H1 (cell line): ENCODE data around the gene SSH2. TPM values are rescaled to one million over a fixed set of nuclear protein-coding genes. Genes with fewer than 3 reads are reported as not detected.

Experiments used
- CTCF ChIA-PET: fragments of 300-600 bp; sonication (Branson Sonifier 250); formaldehyde crosslinking; loops from one replicate; lab custom pipeline; 2021; ENCODE audit not compliant: partially characterized antibody; lab: Charles Lee
- POLR2A ChIA-PET: fragments of 300-600 bp; sonication (Branson Sonifier 250); formaldehyde crosslinking; loops from one replicate; lab custom pipeline; 2021; ENCODE audit warnings: inconsistent platforms; ENCODE audit not compliant: partially characterized antibody; lab: Charles Lee
- DNase-seq, 2 experiments: peaks; one replicate each; pipeline versions ENCODE4 v3.0.0 to v3.0.0-alpha.2; 2010 to 2022; ENCODE audit warnings: low spot score in 2 of 2, low read depth in 1 of 2, mixed read lengths in 1 of 2
- FAIRE-seq: peaks from 2 replicates; lab custom pipeline; 2011; peaks lifted over from hg19 to GRCh38; lab: Jason Lieb, UNC
- H2AFZ ChIP-seq: 2 replicates; pipeline ENCODE4 v1.8.1; 2012; ENCODE audit warnings: low read length, inconsistent platforms
- H2AK5ac ChIP-seq: 2 replicates; pipeline ENCODE4 v1.6.1; 2013; ENCODE audit warnings: low read depth, low read length
- H2BK120ac ChIP-seq: replicated peaks from 2 replicates; pipeline ENCODE3; 2013; ENCODE audit warnings: low read depth, low read length, inconsistent platforms
- H2BK12ac ChIP-seq: 2 replicates; pipeline ENCODE4 v1.6.1; 2013; ENCODE audit warnings: low read depth, low read length
- H2BK15ac ChIP-seq: 2 replicates; pipeline ENCODE4 v1.6.1; 2013; ENCODE audit warnings: low read length
- H2BK20ac ChIP-seq: 2 replicates; pipeline ENCODE4 v1.6.1; 2013; ENCODE audit warnings: low read length
- H2BK5ac ChIP-seq: 2 replicates; pipeline ENCODE4 v1.6.1; 2013; ENCODE audit warnings: low read depth, low read length
- H3K14ac ChIP-seq: 2 replicates; pipeline ENCODE4 v1.6.1; 2013; ENCODE audit warnings: inconsistent platforms; ENCODE audit not compliant: insufficient read length
- H3K18ac ChIP-seq: 2 replicates; pipeline ENCODE4 v1.6.1; 2013; ENCODE audit warnings: low read length; ENCODE audit errors: extremely low read depth
- H3K23ac ChIP-seq: 2 replicates; pipeline ENCODE4 v1.6.1; 2013; ENCODE audit warnings: inconsistent platforms; ENCODE audit not compliant: insufficient read length
- H3K23me2 ChIP-seq: 2 replicates; pipeline ENCODE4 v1.6.1; 2013; ENCODE audit warnings: low read depth, low read length
- H3K27ac ChIP-seq: 2 replicates; pipeline ENCODE4 v1.6.1; 2011; ENCODE audit warnings: low read depth, low read length, inconsistent platforms
- H3K27me3 ChIP-seq, 4 experiments: replicated peaks in 1 of 4; 1 replicate in 1 of 4; 2 replicates in 3 of 4; pipeline versions ENCODE4 v1.6.1 to v1.8.1; 2011 to 2013; ENCODE audit warnings: low read length in 3 of 4, mild to moderate bottlenecking in 3 of 4, inconsistent platforms in 2 of 4, mixed read lengths in 2 of 4, moderate library complexity in 1 of 4; ENCODE audit not compliant: control insufficient read depth in 3 of 4, insufficient read depth in 3 of 4; ENCODE audit errors: extremely low read depth in 1 of 4
- H3K36me3 ChIP-seq, 4 experiments: 2 replicates each; pipeline versions ENCODE4 v1.6.1 to v1.8.1; 2011 to 2013; ENCODE audit warnings: mild to moderate bottlenecking in 4 of 4, low read length in 3 of 4, moderate library complexity in 2 of 4, control low read depth in 1 of 4, inconsistent platforms in 1 of 4; ENCODE audit not compliant: insufficient read depth in 4 of 4, control insufficient read depth in 2 of 4
- H3K4ac ChIP-seq: replicated peaks from 2 replicates; pipeline ENCODE3; 2013; ENCODE audit warnings: low read length, low read depth, mixed read lengths, inconsistent platforms; ENCODE audit not compliant: insufficient read length
- H3K4me1 ChIP-seq, 4 experiments: replicated peaks in 1 of 4; 1 replicate in 1 of 4; 2 replicates in 3 of 4; pipeline versions ENCODE4 v1.6.1 to v1.8.1; 2011 to 2013; ENCODE audit warnings: low read length in 3 of 4, inconsistent platforms in 2 of 4, mixed read lengths in 1 of 4; ENCODE audit not compliant: insufficient read depth in 4 of 4, control insufficient read depth in 3 of 4
- H3K4me2 ChIP-seq, 2 experiments: 2 replicates each; pipeline versions ENCODE4 v1.6.1 to v1.8.1; 2011 to 2013; ENCODE audit warnings: low read depth in 2 of 2, low read length in 2 of 2, control low read depth in 1 of 2, inconsistent platforms in 1 of 2, mild to moderate bottlenecking in 1 of 2; ENCODE audit not compliant: insufficient read depth in 1 of 2
- H3K4me3 ChIP-seq, 4 experiments: fragments of 200-600, 300-600 bp in 1 of 4; sonication (generic), shearing (Covaris generic), sonication (Bioruptor Twin) in 1 of 4; 2 replicates each; pipeline versions ENCODE4 v1.5.1 to v1.8.1; 2011 to 2016; ENCODE audit warnings: low read length in 4 of 4, low read depth in 3 of 4, control low read depth in 2 of 4, inconsistent platforms in 2 of 4, mild to moderate bottlenecking in 2 of 4, mixed read lengths in 1 of 4, moderate library complexity in 1 of 4; ENCODE audit not compliant: insufficient read depth in 2 of 4; ENCODE audit errors: extremely low read depth in 1 of 4
- H3K56ac ChIP-seq: replicated peaks from 2 replicates; pipeline ENCODE3; 2013; ENCODE audit warnings: low read depth, mild to moderate bottlenecking, mixed read lengths, low read length, inconsistent platforms; ENCODE audit not compliant: insufficient read length
- H3K79me1 ChIP-seq: 2 replicates; pipeline ENCODE4 v1.6.1; 2013; ENCODE audit warnings: low read depth, low read length, control low read depth
- H3K79me2 ChIP-seq, 2 experiments: 2 replicates each; pipeline versions ENCODE4 v1.6.1 to v1.8.1; 2012 to 2013; ENCODE audit warnings: low read length in 2 of 2, mild to moderate bottlenecking in 2 of 2, inconsistent platforms in 1 of 2; ENCODE audit not compliant: insufficient read depth in 2 of 2, control insufficient read depth in 1 of 2
- H3K9ac ChIP-seq, 4 experiments: replicated peaks in 1 of 4; 1 replicate in 1 of 4; 2 replicates in 3 of 4; pipeline versions ENCODE4 v1.6.1 to v1.8.1; 2011 to 2013; ENCODE audit warnings: low read depth in 3 of 4, low read length in 3 of 4, control low read depth in 2 of 4, mild to moderate bottlenecking in 2 of 4, moderate library complexity in 2 of 4, inconsistent platforms in 1 of 4; ENCODE audit errors: extremely low read depth in 1 of 4
- H3K9me3 ChIP-seq, 2 experiments: 2 replicates each; pipeline versions ENCODE4 v1.6.1 to v1.8.1; 2012 to 2013; ENCODE audit warnings: mild to moderate bottlenecking in 2 of 2, moderate library complexity in 2 of 2, control low read depth in 1 of 2, inconsistent platforms in 1 of 2, low read depth in 1 of 2, low read length in 1 of 2, mixed read lengths in 1 of 2; ENCODE audit not compliant: insufficient read depth in 2 of 2
- H4K20me1 ChIP-seq, 2 experiments: replicated peaks in 1 of 2; 2 replicates each; pipeline versions ENCODE3 to v1.8.1; 2011 to 2013; ENCODE audit warnings: inconsistent platforms in 2 of 2, low read length in 2 of 2, mild to moderate bottlenecking in 1 of 2; ENCODE audit not compliant: insufficient read depth in 2 of 2, control insufficient read depth in 1 of 2
- H4K5ac ChIP-seq: 2 replicates; pipeline ENCODE4 v1.6.1; 2013; ENCODE audit warnings: low read length, low read depth, mixed read lengths, inconsistent platforms; ENCODE audit not compliant: insufficient read length
- H4K8ac ChIP-seq: 2 replicates; pipeline ENCODE4 v1.8.0; 2013; ENCODE audit warnings: mild to moderate bottlenecking, moderate library complexity, low read length, inconsistent platforms; ENCODE audit not compliant: insufficient read depth; ENCODE audit errors: extremely low read depth
- H4K91ac ChIP-seq: replicated peaks from 2 replicates; pipeline ENCODE3; 2013; ENCODE audit warnings: low read length, mixed read lengths, inconsistent platforms; ENCODE audit not compliant: insufficient read length
- ATF3 ChIP-seq: IDR thresholded peaks from 2 replicates; pipeline ENCODE4 v1.6.1; 2011; ENCODE audit warnings: low read depth, mild to moderate bottlenecking, low read length; ENCODE audit not compliant: insufficient read depth
- CBX5 ChIP-seq: fragments of 300-800, 300-1000 bp; sonication (generic); IDR thresholded peaks from 2 replicates; pipeline ENCODE4 v1.7.1; 2016; ENCODE audit warnings: antibody characterized with exemption, low read length, low read depth
- CBX8 ChIP-seq: fragments of 300-800, 300-1000 bp; sonication (generic); IDR thresholded peaks from 2 replicates; pipeline ENCODE4 v1.7.1; 2016; ENCODE audit warnings: low read depth, low read length, borderline replicate concordance
- CEBPB ChIP-seq: IDR thresholded peaks from 2 replicates; pipeline ENCODE4 v1.6.1; 2012; ENCODE audit warnings: low read depth, low read length
- EP300 ChIP-seq, 2 experiments: IDR thresholded peaks; 1 replicate in 1 of 2; 2 replicates in 1 of 2; pipeline ENCODE4 v1.6.1; 2011 to 2012; ENCODE audit warnings: low read depth in 2 of 2, low read length in 2 of 2, mild to moderate bottlenecking in 2 of 2, borderline replicate concordance in 1 of 2, inconsistent platforms in 1 of 2, moderate library complexity in 1 of 2
- NANOG ChIP-seq: IDR thresholded peaks from 2 replicates; pipeline ENCODE4 v1.6.1; 2011; ENCODE audit warnings: low read length, low read depth, mild to moderate bottlenecking, inconsistent platforms; ENCODE audit not compliant: insufficient read depth, poor library complexity, severe bottlenecking
- NRF1 ChIP-seq: IDR thresholded peaks from 2 replicates; pipeline ENCODE4 v1.6.1; 2011; ENCODE audit warnings: mild to moderate bottlenecking, low read depth, low read length, improper control_type of control experiment
- SIN3A ChIP-seq, 2 experiments: IDR thresholded peaks in 1 of 2; conservative IDR thresholded peaks in 1 of 2; 2 replicates each; pipeline ENCODE4 v1.6.1; 2011 to 2012; ENCODE audit warnings: low read length in 2 of 2, improper control_type of control experiment in 1 of 2, low read depth in 1 of 2, mild to moderate bottlenecking in 1 of 2
- TEAD4 ChIP-seq: IDR thresholded peaks from 2 replicates; pipeline ENCODE4 v1.6.1; 2012; ENCODE audit warnings: low read depth, low read length, inconsistent platforms, mixed read lengths
- USF2 ChIP-seq: IDR thresholded peaks from 2 replicates; pipeline ENCODE4 v1.6.1; 2011; ENCODE audit warnings: low read length, improper control_type of control experiment
- polyA plus RNA-seq, 7 experiments: library from polyadenylated mRNA; depleted of rRNA in 3 of 7; stranded (reverse) in 5 of 7; unstranded in 2 of 7; fragments of >200 nt in 5 of 7; fragments of 200-250 nt in 2 of 7; gene quantifications; 1 replicate in 5 of 7; 2 replicates in 1 of 7; 4 replicates in 1 of 7; pipeline versions ENCODE4 v1.2.1 to v1.2.3, GENCODE V29; 2011 to 2013; ENCODE audit warnings: missing spikeins in 2 of 7, mixed read lengths in 2 of 7
- total RNA-seq: library from RNA; stranded (reverse); fragmentation: NEBNext Ultra II Directional; extraction: Animal tissue kit (Norgen Biotek cat#: 25700); gene quantifications from 2 replicates; pipeline ENCODE4 v1.2.1, GENCODE V29; 2021

The SSH2 gene
- total and polyA plus RNA-seq, 2 of the 8 experiments (the other 6 are each of a cell fraction or from before 2014, with no cell fraction given) = 5.2 to 15.9 TPM

GRCh38 chr17:29862951-29863350 lies 67.1 kb downstream of the SSH2 start:
- CTCF ChIA-PET = interaction anchor here (1.1 to 1.5 kb wide), 2 partner anchors 9 to 69 kb away, joined by 3 to 4 read pairs; no protein-coding TSS in a partner anchor
- H3K9ac ChIP-seq = no peak overlapping the region

More at GRCh38 chr17:29862951-29863350, 67.1 kb downstream of the SSH2 start:
- Histone ChIP-seq H3K4me1 (peaks cover 0 to 6% (median 3%) of the 10 kb centered on the region in 4 experiments; a peak in 6 of 7 replicates), H2AK5ac (no peak overlapping the region), H4K5ac (no peak overlapping the region), H3K56ac (no peak overlapping the region), H4K20me1 (no peaks in the 10 kb centered on the region), H3K36me3 (no peaks in the 10 kb centered on the region), H2BK15ac (no peak overlapping the region), H4K8ac (no peak overlapping the region), H3K4me2 (no peak overlapping the region), H3K23ac (no peak overlapping the region), H3K4me3 (no peak overlapping the region), H3K9me3 (peaks cover 0 to 5% of the 10 kb centered on the region in 2 experiments; a peak in 1 of 4 replicates), H2BK5ac (no peak overlapping the region), H2AFZ (no peak overlapping the region), H2BK120ac (no peak overlapping the region), H3K79me2 (0 out of 4 replicates have a peak, but pooled peaks cover 0 to 2% of the 10 kb centered on the region in 2 experiments), H4K91ac (no peak overlapping the region), H2BK20ac (no peak overlapping the region), H3K18ac (no peak overlapping the region), H3K27me3 (no peaks in the 10 kb centered on the region), H3K4ac (no peak overlapping the region), H3K14ac (no peak overlapping the region), H2BK12ac (no peak overlapping the region), H3K23me2 (no peaks in the 10 kb centered on the region), H3K27ac (no peak overlapping the region), H3K79me1 (no peaks in the 10 kb centered on the region)
- FAIRE-seq (no peak), DNase-seq (no peak)
- TF ChIP-seq CBX8 (no peak), EP300 (IDR thresholded peaks at IDR 0.05; ENCODE audit: borderline replicate concordance in 1 of 2, low read depth in 2 of 2, low read length in 2 of 2) (no peak), CEBPB (no peak), ATF3 (no peak), NRF1 (no peak), NANOG (no peak), TEAD4 (no peak), USF2 (no peak), CBX5 (no peak), SIN3A (conservative IDR thresholded peaks at IDR 0.05 in 1 of 2, IDR thresholded peaks at IDR 0.05 in 1 of 2; ENCODE audit: low read depth in 1 of 2, low read length in 2 of 2) (no peak)
- POLR2A ChIA-PET = no interaction called here
